ENCODE data around the gene XPC. TPM values are rescaled to one million over a fixed set of nuclear protein-coding genes. Genes with fewer than 3 reads are reported as not detected.

The XPC gene
- total RNA-seq: 18.4 and 32.0 TPM in 2 replicates

DNA sequence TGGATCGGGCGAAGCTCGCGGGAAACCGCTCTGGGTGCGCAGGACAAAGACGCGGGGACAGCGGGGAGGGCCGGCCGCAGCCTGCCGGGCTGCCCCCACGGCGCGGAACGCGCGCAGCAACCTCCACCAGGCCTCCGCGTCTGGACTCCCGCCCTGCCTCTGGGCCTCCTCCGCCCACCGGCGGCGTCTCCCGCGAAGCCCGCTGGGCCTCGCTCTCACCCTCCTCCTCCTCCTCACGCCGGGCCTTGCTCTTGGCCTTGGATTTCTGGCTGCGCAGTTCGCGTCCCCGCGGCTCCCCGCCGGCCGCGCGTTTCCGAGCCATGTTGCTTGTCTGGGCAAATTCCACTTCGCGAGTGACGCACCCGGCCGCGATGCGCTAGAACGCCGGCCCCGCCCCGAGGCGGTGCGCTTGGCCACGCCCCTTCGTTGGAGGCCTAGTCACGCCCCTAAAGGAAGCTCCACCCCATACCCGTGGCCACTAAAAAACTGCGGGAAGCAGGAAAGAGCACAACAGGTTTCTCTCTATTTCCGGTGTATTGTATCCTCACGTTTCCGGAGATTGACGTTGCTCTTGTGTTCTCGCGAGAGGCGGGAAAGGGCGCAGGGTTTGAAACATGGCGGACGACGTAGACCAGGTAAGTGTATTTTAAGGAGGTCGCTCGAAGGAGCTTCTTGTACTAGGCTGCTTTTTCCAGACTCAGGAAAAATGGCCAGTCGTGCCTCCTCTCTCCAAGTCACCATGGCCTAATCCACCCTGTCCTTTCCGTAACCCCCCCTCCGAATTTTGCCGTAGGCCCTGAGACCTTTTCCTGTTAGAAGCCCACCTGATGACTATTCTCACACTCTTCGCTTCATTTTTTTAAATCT is at the start of gene XPC, which contains the start of gene LSM3:
XPC (minus strand) TSS at position 355 of the 867 bp plus-strand sequence; CDS start at position 322, 33 bp downstream.
LSM3 (plus strand) TSS at position 571 of the 867 bp plus-strand sequence; CDS start at position 615, 44 bp downstream.

DNA sequence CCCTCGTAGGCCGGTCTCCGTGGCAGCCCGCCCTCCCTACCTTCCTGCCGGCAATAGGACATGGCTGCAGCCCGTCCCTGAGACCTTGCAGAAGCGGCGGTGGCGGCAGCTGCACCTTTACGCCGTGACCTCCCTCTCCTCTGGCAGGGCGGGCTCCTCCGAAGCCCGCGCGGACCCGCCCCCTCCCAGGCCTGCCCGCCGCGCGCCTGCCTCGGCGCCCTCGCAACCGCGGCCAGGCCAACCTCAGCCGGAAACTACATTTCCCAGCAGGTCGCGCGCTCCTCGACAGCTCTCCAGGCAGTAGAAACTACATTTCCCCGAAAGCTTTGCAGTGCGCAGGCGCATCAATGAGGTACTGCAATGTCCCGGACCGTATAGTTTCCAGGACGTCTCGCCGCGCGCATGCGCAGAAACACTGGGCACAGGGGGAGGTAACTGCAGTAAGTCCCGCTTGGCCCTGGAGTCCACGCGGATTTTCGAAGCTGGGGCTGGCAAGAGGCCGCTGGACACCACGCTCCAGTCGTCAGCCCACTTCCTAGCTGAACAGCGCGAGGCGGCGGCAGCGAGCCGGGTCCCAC is 53.7 kb downstream of the XPC start, which contains the start of the genes CHCHD4 and TMEM43:
CHCHD4 (minus strand) TSS at position 256 of the 578 bp plus-strand sequence; CDS start at position 62, 194 bp downstream.
TMEM43 (plus strand) TSS at position 438 of the 578 bp plus-strand sequence. CDS start 142 bp downstream, outside the sequence.

Other genes starting within 250 kb of the XPC start
- 9.2 and 13.0 TPM in 2 replicates for gene CHCHD4, start 53.7 kb downstream of the XPC start, total RNA-seq
- gene TMEM43, start 53.5 kb downstream of the XPC start, total RNA-seq: 111 and 131 TPM in 2 replicates
- gene LSM3, start 216 bp upstream of the XPC start, total RNA-seq: 10.3 and 10.5 TPM in 2 replicates
- 4.1 and 4.3 TPM in 2 replicates for gene SLC6A6, start 224.0 kb upstream of the XPC start, total RNA-seq

Measured in pericardium fibroblast (primary cell).